NCI-H2107 treated with DMSO at 0.1 percent for 48 hours (cell line): ENCODE measurements around the gene ATP6V1B1.

Source experiments
- DNase-seq: peaks from one replicate; lab custom pipeline; 2025; ENCODE audit not compliant: unreplicated experiment; lab: John Stamatoyannopoulos, UW

ATP6V1B1 gene

DNA sequence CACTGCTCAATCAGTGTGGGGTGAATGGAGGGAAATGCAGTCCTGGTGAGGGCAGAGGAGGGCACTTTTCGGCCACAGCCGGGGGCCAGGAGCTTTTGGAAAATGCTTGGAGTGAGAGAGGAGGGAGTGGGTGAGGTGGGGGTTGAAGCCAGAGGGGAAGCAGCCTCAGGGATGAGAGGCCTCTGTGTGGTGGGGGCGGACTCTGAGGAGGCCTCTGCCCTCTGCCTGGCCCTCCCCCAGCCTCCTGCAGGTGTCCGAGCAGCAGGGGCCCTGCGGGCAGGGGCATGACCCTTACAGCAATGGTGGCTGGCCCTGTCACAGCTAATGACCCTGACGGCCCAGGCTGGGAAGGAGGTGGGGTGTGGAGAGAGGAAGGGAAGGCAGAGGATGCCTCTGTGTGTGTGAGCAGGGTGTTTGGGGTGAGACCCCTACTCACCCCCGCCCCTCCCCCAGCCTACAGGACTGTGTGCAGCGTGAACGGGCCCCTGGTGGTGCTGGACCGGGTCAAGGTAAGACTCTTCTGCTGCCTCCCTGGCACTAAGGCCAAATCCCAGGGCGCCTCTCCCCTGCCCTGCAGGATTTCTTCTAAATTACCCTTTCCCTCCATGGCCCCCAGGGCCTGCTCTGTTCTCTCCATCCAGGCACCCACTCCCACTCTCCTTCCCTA lies 7.6 kb downstream of the ATP6V1B1 start:
- no peak for DNase-seq

DNA sequence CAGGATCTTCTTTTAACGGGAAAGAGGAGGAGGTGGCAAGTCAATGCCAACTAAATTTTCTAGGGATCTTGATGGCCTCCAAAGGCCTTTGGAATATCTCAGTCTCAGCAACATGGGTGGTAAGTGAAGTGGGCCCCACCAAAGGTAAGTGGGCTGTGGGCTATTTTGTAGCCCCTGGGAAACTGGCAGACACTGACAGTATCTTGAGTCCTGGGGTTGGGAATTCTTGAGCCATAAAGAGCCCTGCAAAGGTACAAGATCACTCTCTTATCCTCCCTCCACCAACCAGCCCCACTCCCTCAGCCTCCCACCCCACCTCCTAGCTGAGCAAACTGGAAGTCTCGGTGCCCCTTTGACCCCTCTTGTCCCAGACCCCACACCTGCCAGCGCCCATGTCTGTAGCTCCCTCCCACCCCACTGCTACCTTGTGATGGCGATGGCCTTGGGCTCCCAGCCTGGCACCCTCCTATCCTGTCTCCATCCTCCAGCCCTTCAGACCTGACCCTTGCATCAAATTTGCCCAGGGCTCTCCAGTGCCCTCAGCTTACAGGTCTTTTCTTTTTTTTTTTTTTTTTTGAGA lies 8.5 kb downstream of the ATP6V1B1 start:
- DNase-seq: no peak

DNA sequence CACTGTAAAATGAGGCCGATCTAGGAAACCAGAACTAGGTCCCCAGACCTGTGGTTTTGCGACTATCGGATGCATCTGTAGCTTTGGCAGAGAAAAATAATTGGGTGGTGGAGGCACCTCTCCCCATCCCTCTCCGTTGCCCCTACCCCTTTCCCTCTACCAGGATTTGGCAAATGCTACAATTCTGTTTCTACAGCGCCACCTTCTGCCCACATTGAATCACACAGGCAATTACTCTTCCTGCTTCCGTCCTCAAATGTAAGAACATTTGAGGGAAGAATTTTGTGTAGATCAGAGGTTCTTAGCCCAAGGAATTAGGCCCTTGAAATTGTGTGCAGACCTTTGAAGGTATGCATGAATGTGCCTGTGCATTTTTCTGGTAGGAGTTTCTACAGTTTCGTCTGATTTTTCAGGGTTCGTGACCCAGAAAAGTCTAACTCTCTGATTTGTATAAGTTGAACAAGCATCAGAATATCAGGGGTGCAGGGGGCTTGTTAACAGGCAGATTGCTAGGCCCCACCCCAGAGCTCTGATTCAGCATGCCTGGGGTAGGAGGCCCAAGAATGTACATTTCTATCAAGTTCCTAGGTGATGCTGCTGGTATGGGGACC lies 11.2 kb downstream of the ATP6V1B1 start:
- peak; percentile 37 for DNase-seq

DNA sequence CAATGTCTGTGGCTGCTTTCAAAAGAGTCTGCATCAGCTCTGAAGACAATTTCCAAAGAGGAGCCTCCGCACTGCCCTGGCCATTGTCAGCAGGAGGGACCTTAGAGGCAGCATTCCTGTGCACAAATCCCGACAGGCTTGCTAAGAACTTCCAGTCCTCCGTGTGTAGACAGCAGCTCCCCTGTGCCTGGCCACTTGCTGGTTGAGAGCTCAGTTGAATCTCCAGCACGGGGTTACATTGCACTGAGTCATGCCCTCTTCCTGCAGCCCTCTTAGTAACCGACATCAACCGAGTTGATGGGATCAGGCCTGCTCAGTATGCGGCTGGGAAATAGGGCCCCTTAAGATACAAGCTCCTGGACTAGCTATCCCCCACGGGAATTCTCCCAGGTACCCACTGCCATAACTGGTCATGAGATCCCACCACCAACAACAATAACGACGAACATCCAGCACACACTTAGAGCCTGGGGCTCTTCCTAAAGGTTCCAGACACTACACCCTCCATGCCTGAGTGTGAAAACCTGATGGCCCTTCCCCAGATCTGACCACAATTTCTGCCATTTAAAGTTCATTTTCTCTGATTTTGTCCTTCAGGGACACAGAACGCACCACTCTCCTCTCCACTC lies 12.0 kb downstream of the ATP6V1B1 start:
- DNase-seq: no peak

DNA sequence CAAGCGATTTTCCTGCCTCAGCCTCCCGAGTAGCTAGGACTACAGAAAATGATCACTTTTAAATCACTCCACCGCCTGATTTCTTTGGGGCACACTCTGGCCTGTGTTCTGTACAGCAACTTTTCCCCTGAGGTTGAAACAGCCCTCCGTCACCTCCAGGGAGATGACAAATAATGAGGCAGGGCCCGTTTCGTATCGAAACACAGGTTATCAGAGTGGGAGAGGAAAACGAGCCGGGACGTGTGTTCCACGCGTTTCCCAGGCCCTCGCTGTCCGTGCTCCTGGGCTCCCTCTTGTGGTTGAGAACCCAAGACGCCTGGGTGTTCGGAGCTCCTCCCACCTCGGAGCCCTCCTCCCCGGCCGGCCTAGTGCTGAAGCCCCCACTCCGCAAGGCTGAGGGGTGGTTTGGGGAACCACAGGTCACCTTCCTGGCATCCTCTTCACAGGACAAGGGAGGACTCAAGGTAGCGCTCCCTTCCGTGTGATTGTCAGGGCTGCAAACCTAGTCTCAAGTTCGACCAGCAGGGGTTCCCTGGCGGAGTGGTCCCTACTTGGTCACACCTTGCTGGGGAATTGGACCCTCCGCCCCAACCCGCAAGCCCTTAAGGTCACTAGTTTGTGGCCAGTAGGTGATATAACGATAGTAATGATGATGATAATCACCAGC lies 12.8 kb downstream of the ATP6V1B1 start:
- DNase-seq: peak; percentile 27

DNA sequence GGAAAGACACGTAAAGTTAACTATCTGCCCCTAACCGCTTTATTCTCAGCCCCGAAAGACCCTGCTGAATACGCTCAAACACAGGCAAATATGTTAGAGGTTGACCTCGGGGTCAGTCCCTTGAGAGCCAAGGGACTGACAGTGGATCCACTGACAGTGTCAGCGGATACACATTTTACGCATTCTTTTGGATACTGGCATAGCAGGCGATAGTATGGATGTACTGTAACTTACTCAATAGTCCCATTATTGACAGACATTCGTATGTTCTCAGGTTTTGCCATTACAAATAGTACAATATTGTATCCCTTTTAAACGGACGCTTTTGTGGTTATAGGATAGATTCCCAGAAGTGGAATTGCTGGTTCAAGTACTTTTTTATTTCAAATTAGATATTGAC lies 13.4 kb downstream of the ATP6V1B1 start:
- DNase-seq: no peak

DNA sequence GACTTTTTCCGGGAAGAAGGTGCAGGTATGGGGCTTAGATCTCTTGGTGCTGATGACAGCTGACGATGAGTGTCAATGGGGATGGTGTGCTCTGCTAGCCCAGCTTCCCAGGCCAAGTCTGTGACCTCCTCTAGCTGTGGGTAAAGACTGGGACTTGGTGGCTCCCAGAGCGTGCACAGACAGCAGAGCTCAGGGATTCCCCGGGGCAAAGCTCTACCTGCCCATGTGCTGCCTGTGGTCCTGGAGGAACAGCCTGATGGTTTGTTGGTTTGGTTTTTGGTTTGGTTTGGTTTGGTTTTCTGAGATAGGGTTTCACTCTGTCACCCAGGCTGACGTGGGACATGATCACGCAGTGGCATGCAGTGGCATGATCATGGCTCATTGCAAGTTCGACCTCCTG lies 19.2 kb downstream of the ATP6V1B1 start:
- no peak for DNase-seq

DNA sequence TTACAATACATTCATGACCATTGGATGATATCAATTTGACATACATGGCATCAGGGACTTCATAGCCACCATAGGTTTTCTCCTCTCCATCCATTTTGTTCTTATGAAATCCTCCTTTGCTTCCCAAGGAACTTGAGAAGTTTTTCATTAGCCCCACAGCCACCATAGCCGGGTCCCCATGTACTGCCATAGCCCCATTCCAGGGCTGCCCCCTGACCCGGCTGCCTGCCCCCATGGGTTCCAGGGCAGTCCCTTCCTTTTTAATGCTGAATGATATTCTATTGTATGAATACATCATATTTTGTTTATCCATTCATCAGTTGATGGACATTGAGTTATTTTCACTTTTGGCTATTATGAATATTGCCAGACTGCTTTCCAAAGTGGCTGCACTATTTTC lies 20.4 kb downstream of the ATP6V1B1 start:
- no peak for DNase-seq

DNA sequence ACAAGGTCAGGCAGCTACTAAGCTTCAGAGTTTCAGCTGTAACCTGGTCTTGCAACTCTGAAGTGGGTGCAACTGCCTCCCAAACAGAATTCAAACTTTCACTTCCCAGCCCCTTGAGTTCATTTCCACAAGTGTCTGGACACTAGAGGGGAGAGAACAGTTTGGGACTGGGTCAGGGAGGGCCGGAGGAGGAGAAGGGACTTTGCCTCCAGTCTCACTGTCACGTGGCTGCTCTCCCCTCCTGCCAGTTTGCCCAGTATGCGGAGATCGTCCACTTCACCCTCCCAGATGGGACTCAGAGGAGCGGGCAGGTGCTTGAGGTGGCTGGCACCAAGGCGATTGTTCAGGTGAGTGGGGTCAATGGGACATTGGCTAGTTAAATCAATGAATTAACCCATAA lies 22.1 kb downstream of the ATP6V1B1 start:
- no peak for DNase-seq

DNA sequence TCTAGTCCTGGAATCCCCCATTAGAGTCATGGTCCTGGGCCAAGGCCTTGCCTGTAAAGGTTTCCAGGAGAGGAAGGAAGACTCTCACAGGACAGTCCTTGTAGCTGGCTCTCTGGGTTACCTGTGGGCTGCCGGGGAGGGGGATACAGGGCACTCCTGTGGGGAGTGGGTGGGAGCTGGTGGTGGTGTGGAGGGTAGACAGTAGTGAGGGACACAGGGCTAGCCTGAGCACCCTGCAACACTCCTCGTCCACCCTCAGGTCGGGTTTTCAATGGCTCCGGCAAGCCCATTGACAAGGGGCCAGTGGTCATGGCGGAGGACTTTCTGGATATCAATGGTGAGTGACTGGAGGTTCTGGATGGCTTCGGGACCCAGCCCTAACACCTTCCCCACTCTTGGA lies 23.1 kb downstream of the ATP6V1B1 start:
- no peak for DNase-seq

DNA sequence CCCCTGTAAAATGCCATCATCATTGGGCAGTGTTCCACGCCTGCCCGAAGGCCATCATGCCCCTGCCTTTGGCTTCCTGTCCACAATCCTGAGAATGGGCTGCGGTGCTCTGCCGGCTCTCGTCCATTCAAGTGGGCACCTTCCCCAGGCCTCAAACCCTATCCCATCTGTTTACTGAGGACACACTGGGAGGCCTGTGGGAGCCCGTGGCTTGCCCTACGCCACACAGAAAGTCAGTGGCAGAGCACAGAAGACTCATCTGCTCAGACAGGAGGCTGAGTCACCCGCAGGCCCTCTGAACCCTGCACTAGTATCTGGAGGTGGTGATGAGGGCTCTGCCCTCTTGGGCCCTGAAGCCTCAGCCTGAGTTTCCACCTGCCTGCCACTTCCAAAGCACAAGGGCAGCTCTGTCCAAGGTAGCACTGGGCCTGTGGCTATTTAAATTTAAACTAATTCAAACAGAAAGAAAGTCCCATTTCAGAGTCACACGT lies 23.6 kb downstream of the ATP6V1B1 start:
- no peak for DNase-seq

DNA sequence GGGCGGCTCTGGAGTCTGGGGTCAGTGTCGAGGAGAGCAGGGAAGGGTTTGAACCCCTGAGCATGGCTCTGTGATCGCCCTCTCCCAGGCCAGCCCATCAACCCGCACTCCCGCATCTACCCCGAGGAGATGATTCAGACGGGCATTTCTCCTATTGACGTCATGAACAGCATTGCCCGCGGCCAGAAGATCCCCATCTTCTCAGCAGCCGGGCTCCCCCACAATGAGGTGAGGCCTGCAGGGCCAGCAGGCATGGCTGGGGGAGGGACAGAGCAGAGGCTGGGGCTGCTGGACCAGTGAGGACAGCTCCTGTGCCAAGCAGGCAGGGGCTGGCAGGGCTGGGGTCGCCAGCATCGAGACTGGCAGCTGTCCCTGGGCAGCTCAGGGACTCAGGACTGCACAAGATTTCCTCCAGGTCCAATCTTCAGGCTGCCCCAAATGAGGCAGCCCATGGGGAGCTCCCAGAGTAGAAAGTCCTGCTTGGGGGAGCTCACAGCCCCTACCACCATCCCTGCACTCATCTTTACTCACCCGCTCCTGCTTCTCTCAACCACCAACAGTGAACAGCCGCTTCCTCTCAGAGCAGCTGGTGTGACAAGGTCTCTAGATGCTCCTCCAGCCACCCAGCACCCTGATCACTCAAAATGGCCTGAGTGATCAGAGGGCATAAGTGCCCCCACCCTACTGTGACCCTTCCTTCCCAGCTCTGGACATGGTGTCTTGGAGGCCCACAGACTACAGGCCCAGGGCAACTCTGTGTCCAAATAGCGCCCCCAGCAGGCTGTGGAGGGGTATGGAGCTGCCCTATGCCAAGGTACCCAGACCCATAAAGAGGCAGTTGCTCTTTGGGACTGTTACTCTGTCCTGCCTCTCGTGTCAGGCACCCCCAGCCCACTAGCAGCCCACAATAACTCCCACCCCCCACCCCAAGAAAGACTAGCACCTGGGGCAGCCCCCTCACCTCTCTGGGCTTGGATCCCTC lies 24.4 kb downstream of the ATP6V1B1 start:
- no peak for DNase-seq

DNA sequence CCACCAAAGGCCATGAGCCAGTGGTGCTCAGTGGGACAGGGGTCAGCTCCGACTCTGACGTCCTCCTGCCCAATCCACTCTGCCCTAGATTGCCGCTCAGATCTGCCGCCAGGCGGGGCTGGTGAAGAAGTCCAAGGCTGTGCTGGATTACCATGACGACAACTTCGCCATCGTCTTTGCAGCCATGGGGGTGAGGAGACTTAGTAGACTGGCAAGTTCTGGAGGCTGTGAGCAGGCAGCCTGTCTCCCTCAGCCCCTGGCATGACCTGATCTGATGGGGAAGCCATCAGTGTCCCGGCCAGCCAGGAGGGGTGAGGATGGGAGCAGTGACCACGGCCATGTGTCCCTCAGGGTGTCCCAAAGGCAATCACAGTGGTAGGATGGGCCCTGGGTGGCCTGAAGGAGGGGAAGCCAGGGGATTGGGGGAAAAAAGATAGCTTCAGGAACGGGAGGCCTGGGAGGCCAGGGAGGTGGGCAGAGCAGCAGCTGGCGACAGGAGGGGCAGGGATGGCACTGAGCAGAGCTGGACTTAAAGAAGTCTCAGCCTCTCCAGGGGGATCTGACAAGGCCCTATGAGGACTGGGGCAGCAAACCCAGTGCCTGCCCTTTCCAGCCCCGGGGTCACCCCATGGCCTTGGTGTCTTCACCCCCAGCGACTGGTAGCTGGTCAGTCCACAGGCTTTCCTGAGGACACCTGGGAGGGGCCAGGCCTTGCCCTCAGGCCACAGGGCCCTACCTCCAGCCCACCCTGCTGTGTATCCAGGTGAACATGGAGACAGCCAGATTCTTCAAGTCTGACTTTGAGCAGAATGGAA lies 25.3 kb downstream of the ATP6V1B1 start:
- no peak for DNase-seq

DNA sequence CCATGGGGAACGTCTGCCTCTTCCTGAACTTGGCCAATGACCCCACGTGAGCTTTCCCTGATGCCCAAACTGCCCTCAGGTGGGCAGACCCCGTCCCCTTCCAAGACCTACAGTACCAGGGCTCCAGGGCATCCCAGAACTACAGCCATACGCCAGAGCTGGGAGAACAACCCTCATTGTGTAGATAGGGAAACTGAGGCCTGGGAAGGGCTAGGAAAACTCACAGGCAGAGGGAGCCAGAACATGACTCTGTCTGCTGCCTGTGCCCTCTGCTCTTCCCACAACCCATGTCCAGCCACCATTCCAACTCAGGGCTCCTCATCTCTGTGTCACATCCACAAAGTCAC lies 25.9 kb downstream of the ATP6V1B1 start:
- no peak for DNase-seq

DNA sequence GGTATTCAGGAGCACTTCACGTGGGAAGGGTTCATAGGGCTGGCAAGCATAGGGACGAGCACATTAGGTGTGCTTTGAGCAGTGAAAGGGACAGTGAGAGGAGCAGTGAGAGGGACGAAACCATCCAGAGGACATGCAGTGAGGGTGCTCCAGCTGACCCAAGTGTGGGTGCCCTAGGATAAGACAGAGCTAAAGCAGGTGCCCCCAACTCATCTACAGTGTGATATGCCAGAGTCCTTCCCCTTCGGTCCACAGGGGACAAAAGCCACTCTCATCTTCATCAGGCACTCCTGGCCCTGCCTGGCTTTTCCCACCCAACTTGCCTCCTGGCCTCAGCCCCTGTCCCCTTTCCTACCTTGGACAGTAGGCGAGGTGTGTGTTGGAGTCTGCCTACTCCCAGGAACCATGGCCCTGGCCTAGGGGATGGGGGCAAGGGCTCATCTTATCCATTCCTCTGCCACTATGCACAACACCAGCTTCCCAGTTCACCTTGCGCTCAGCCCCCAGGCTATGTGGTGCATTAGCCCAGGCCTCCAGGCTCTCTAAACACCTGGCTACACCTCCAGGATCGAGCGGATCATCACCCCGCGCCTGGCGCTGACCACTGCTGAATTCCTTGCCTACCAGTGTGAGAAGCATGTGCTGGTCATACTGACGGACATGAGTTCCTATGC lies 26.6 kb downstream of the ATP6V1B1 start:
- no peak for DNase-seq

DNA sequence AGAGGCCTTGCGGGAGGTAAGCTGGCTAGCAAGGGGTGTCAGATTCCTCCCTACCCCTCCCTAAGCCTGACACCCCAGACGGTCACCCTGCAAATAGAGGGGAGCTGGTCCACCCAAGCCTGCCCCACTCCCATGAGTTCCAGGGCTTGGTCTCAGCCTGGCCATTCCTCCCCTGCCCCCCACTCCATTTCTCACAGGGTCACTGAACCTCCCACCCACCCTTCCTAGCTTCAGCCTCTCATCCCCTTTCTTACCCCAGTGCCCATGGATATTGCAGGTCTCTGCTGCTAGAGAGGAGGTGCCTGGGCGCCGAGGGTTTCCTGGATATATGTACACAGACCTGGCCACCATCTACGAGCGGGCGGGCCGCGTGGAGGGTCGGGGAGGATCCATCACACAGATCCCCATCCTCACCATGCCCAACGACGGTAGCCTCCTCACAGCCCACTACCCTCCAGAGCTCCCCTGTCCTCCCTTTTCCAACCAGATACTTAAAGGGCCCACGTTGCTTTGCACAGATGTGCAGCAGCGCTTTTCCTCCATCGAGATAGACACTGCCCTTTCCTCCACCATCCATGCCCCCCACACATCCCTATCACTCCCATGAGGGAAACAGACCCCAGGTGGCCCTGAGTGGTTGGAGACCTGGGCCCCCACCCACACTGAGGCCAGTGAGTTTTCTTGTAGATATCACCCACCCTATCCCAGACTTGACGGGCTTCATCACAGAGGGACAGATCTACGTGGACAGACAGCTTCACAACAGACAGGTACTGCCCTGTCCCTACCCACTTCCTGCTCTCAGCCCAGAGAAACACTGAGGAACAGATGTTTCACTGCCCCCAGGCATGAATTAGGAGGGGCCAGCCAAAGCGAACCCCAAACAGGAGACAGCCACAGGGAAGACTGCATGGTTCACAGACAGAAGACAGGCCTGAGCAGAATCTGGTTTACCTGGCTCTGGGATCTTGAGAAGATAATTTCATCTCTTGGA lies 27.5 kb downstream of the ATP6V1B1 start:
- no peak for DNase-seq

DNA sequence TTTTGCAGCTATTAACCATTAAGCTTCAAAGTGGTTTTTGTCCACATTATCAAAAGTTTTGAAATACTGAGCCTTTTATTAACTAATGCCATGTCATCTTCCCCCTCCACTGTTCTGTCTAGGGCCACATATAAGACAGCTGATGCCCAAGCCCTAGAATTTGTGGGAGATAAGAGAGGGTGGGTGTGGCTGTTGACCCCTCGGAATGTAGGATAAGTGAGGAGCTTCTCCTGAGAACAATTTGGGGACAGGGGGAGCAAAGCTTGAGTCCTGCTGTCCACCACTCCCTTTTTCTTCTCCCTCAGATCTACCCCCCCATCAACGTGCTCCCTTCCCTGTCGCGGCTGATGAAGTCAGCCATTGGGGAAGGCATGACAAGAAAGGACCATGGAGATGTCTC lies 28.4 kb downstream of the ATP6V1B1 start:
- DNase-seq: no peak
